ENCODE results near the gene RAPGEF4. TPM values are rescaled to one million over a fixed set of nuclear protein-coding genes. Genes with fewer than 3 reads are reported as not detected.
"Not testable (repeated sequence)": the region's sequence is repeated elsewhere in the genome, so short reads cannot be mapped to it uniquely, and the experiment has no call there.

RAPGEF4 gene
- total RNA-seq, 1 donor from 2014 or later = 16.6 TPM

DNA sequence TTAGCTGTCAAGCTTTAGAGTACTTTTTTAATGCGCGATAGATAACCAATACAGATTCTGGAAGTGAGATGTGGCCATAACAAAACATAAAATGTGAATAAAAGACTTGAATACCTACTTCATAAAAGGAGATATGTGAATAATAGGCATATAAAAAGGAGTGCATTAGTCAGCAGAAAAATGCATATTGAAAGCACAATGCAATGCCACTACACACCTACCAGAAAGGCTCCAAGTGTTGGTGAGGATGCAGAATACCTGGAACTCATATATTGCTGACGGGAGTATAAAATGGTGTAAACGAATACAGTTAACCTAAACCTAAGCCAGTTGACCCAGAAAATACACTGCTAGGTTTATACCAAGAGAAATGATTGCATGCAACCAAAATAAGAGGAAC lies 10.9 kb upstream of the RAPGEF4 start:
- intact Hi-C loops (cut with micrococcal nuclease) = no loop called here
- ATAC-seq (no peak), DNase-seq (no peak)

DNA sequence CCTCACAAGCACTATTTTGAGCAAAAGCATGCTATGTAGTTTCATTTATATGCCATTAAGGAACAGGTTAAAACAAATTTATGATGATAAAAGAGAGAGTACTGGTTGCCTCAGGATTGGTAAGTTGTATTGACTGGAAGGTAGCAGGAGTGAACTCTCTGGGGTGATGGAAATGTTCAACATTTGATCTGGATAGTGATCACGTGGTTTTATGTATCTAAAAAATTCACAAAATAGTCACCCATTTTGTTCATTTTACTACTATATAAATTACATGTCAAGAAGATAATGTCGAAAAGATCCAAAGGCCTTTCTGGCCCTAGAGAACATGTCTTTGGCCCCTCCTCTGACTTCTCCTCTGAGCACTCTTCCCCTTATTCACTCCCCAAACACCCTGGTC lies 10.4 kb upstream of the RAPGEF4 start:
- intact Hi-C loops (cut with micrococcal nuclease) = no loop called here
- DNase-seq (no peak), ATAC-seq (no peak)

DNA sequence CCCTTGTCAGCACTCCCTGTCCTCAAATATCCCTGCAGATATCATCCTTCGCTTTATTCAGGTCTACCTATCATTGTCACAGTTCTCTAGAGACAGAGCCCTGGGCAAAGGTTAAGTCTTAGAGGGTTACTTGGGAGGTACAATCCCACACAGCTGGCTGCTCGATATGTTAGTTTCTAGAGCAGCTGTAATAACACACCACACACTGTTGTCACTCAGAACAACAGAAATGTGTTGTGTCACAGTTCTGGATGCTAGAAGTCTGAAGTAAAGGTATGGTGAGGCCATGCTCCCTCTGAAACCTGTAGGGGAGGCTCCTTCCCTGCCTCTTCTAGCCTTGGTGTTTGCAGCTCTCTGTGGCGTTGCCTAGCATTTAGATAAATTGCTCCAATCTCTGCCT lies 9.9 kb upstream of the RAPGEF4 start:
- intact Hi-C loops (cut with micrococcal nuclease) = no loop called here
- DNase-seq (no peak), ATAC-seq (no peak)

DNA sequence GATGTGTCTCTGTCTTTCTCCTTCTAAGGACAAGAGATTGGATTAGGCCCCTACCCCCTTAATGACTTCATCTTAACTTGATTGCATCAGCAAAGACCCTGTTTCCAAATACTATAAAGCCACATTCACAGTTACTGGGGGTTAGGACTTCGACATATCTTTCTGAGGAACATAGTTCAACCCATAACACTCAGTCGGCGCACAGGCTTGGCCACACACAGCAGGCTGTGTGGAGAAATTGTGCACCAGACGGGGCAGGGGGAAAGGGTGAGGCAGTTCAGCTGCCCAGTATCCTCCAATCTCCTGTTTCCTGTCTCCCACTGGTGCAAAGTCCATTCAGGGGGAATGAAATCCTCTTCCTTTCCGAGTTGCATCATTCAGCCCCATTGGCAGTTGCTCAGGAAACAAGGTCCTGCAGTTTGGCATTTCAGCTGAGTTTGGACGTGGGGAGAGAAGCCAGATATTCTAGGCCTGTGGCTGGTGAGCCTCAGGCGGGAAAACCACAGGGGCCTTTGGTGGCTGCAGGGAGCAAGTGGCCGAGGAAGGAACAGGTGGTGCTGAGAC lies 9.4 kb upstream of the RAPGEF4 start:
- intact Hi-C loops (cut with micrococcal nuclease) = no loop called here
- no peak for DNase-seq
- no peak for ATAC-seq

DNA sequence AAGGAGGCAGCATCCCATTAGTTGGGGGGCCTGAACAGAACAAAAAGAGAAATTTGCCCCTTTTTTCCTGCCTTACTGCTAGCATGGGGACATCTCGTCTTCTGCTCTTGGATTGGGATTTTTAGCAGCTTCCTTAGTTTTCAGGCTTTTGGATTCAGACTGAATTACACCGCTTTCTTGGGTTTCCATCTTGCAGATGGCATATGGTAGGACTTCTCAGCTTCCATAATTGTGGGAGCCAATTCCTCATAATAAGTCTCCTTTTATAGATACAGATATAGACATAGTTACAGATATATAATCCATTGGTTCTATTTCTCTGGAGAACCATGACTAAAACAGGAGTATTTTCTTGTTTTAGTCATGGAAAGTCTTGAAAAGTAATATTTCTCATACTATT lies 5.2 kb upstream of the RAPGEF4 start:
- DNase-seq (no peak), ATAC-seq (no peak)
- intact Hi-C loops (cut with micrococcal nuclease) = no loop called here

DNA sequence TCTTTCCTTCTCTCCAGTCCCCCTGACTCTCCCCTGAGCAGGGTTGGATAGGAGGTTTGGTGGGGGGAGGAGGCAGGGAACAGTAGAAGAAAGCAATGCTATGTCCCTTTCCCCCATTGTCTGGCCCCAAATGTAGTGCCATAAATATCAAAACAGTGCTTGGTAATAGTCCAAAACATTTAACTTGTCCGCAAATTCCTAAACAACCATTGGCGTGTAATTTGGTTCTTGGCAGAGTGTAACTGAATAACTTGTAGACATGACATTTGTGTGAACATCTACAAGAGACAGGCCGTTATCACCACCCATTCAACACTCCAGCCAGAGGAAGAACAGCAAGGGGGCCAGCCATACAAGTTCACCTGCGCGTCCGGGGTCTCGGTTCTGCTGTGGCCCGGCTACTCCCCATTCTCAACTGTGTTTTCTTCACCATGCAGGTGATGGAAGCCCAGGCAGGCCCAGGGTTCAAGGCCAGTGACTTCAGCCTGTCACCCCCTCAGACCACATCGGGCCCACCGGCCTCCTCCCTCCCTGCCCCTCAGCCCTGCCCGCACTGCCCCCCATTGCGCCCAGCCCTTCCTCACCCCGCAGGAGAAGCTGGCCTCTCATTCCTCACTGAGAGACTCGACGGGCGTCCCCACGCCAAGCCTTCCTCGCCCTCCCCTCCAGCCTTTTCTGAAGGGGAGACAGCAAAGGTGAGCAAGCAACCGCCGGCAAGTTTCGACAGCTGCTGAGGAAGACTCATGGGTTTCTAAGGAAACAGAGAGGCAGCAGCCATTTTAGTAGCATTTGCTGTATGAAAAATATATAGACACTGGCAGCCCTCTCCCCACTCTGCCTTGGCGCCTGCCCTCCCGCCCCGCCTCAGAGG lies 699 bp upstream of the RAPGEF4 start:
- no peak for DNase-seq
- peak; percentile 78 for ATAC-seq
- intact Hi-C loops (cut with micrococcal nuclease) = no loop called here

DNA sequence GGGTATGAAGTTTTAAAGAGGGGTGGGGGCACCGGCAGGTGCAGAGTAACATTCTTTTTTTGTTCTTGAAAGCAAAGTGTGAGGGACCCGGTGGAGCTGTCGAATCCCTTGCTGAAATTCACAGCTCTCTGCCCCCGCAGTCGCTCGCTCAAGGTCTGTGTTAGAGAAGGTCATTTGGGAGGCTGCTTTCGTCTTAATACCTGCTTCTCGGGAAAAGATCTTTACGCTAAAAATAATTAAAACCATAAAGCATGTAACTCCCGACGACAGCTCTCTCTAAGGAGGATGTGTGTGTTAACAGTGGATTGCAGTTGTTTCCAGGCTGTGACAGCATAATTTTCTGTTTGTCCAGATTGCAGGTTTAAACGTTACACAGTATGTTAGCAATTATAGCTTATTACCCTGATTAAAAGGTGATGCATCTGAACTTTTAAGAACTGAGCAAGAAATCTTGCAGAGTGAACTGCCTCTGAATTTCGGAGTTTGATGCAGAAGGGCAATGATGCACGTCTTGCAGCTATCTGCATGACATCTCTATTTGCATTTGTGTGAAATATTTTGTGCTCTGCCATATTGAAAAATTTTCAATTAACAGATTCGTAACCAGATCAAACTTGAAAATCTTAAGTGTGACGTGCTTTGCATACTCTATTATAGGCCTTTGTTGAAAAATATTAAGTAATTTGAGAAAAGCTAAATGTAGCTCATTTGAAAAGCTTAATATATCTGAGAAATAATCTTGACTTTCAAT lies 954 bp downstream of the RAPGEF4 start:
- no peak for ATAC-seq
- intact Hi-C loops (cut with micrococcal nuclease) = no loop called here
- DNase-seq = no peak

DNA sequence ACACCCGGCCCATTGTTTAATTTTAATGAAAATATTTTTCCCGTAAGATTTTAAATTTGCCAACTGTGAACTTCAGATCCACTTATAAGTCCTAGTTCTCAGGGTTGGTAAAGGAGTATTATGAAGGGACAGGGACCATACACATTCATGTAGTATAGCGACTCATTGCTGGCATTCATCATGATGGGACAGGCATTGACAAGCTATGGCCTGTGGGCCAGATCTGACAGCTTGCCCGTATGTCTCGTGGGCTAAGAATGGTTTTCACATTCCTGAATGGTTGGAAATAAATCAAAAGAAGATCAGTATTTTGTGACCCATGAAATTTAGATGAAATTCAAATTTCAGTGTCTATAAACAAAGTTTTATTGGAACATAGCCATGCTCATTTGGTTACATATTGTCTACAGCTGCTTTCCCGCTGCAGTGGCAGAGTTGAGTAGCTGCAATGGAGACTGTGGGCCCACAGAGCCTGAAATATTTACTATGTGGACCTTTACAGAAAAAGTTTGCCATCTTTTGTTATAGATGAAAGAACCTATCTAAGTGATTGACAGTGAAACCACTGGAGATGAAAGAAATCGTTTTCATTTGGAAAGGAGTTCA lies 4.1 kb downstream of the RAPGEF4 start:
- intact Hi-C loops (cut with micrococcal nuclease) = no loop called here
- DNase-seq (no peak), ATAC-seq (no peak)

DNA sequence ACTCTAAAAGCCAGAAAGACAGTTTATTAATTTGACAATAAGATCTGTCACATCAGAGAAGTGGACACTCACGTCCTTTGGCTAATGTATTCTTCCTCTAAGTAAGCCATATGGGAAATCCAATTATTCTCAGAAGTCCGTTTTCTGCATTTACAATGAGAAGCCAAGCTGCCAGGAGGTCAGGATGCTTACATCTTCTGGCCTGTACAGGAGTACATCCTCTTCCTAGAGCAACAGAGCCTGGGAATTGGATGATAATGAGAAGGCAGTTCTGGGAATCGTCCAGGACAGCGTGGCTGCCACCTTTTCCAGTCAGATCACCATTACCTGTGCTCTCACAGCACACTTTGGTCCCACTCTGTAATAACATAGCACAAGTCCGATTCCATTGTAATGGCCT lies 5.2 kb downstream of the RAPGEF4 start:
- ATAC-seq (no peak), DNase-seq (no peak)
- intact Hi-C loops (cut with micrococcal nuclease) = no loop called here

DNA sequence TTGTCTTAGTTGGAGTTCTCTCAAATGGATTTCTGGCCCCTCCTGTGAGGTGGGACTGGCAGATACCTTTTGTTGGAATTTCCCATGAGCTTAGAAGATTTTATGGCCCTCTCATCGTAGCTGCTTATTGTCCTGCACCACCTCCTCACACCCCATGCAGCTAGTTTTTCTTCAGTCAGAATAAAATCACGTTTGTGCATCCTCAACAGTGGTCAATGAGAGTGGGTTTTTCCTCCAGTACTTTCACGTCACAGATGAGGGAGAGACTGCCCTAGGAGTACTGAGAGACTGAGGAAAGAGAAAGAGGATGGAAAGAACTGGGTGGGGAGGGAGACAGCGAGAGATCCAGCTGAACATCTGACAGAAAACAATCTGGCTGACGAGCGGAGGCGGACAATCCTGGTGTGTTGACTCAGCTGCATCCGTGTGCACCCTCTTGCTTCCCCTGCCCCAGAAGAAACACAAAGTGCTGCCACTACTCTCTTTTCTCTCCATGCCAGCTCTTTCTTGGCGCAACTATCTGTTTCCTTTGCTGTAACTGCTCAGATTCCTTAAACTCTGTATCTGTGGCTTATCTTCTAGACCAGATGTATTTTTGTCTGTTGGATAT lies 7.4 kb downstream of the RAPGEF4 start:
- DNase-seq (no peak), ATAC-seq (no peak)
- intact Hi-C loops (cut with micrococcal nuclease) = no loop called here

DNA sequence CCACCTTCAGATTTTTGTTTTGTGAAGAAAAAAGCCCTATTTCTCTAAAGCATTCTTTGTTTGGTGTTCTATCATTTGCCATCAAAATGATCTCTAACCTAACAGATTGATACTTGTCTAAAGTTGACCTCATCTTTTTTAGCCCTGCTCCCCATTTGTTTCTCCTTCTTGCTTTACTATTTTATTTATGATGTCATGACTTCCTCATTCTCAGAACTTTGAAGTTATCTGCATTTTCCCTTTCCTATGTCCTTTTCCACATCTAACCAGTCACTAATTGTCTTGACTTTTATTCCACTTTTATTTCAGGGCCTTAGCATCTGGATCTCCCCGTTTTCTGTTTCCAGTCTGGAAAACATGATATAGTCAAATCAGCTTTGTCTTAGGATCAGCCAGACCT lies 8.3 kb downstream of the RAPGEF4 start:
- no peak for ATAC-seq
- DNase-seq = no peak
- intact Hi-C loops (cut with micrococcal nuclease) = no loop called here

DNA sequence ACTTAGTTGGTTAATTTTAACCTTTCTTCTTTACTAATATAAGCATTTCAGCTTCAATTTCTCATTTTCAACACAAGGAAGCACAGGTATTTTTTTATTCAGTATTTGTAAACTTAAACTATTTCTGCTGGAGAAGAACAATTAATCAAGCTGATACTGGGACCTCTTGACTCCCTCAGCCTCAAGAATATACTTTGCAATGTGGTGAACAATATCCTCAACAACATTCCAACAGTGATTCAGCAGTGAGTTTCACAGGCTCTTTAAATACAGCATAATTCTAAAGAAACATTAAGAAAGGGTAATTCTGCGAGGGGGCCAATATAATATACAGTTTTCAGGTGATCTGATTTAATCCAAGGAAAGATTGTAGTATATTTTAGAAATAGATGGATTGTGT lies 10.0 kb downstream of the RAPGEF4 start:
- no peak for ATAC-seq
- intact Hi-C loops (cut with micrococcal nuclease) = no loop called here

DNA sequence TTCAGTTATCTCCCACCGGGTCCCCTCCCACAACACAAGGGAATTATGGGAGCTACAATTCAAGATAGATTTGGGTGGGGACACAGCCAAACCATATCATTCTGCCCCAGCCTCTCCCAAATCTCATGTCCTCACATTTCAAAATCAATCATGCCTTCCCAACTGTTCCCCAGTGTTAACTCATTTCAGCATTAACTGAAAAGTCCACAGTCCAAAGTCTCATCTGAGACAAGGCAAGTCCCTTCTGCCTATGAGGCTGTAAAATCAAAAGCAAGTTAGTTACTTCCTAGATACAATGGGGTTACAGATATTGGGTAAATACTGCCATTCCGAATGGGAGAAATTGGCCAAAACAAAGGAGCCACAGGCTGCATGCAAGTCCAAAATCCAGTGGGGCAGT lies 12.9 kb downstream of the RAPGEF4 start:
- ATAC-seq; intact Hi-C loops (cut with micrococcal nuclease); DNase-seq: not testable (repeated sequence)

More for the DNA sequence above, 10.0 kb downstream of the RAPGEF4 start:
- DNase-seq = no peak

DNA sequence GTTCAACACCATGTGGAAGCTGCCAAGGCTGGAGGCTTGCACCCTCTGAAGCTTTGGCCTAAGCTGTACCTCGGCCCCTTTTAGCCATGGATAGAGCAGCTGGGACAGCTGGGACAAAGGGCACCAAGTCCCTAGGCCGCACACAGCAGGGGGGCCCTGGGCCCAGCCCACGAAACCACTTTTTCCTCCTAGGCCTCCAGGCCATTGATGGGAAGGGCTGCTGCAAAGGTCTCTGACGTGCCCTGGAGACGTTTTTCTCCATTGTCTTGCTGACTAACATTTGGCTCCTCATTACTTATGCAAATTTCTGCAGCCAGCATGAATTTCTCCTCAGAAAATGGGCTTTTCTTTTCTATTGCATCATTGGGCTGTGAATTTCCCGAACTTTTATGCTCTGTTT lies 13.7 kb downstream of the RAPGEF4 start:
- ATAC-seq = no peak
- intact Hi-C loops (cut with micrococcal nuclease) = no loop called here
- DNase-seq = no peak

DNA sequence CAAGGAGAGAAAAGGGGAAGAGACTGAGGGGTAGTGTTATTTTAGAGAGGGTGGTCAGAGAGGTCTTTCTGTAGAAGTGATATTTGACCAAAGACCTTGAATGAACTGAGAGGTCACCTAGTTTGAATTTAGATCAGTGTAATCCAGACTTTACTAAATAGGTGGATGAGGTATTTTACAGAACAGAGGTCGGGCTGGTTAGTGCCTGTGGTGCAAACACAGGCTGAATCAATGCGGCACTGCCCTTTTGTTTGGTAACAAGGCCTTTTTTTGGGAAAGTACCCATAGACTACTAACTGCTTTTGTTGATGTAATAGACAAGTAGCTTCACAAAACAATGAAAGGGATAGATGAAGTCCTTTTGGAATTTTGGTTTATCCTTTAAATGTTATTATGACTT lies 15.9 kb downstream of the RAPGEF4 start:
- DNase-seq (no peak), ATAC-seq (no peak)
- intact Hi-C loops (cut with micrococcal nuclease) = no loop called here

DNA sequence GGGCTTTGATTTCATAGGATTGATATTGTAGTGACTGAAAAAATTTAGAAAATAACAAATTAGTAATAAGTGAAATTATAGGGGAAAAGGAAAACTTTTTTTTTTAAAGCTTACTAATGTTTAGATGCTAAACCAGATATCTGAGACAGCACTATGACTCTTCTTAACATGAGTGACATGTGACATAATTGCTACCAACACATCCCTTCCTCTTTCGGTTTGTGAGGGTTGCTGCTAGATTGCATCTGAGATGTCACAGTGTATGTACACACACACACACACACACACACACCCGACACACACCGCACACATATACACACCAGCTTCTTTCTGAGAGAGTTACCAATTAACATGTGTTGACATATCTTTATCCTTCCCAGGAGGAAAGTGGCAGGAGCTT lies 18.0 kb downstream of the RAPGEF4 start:
- no peak for DNase-seq
- intact Hi-C loops (cut with micrococcal nuclease) = no loop called here
- no peak for ATAC-seq

DNA sequence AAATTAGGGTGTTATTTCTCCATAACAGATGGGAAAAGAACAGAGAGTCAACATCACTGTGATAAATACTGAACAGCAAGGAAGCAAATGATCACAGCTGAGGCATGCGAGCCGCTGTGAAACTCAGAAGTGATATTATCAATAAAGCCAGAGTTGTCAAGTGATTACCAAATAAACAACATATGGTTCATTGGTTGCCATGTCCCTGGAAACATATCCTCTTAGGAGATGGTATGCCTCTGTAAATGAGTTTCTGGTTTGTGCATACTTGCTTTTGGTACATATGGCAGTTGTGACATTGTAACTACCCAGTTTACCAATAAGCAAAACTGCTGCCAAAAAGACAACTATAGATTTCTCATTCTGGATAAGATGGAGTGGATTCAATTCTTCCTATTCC lies 23.8 kb downstream of the RAPGEF4 start:
- intact Hi-C loops (cut with micrococcal nuclease) = no loop called here
- ATAC-seq = no peak
- no peak for DNase-seq

DNA sequence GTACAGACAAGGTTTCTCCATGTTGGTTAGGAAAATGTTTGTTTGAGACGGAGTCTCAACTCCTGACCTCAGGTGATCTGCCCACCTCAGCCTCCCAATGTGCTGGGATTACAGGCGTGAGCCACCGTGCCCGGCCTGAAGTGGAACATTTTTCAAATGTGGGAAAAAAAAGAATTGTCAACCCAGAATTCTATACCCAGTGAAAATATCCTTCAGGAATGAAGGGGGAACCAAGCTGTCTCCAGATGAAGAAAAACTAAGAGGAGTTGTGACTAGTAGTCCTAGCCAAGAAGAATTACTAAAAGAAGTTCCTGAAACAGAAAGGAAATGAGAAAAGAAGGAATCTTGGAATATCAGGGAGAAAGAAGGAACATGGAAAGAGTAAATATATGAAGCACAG lies 25.7 kb downstream of the RAPGEF4 start:
- ATAC-seq = no peak
- intact Hi-C loops (cut with micrococcal nuclease) = no loop called here
- no peak for DNase-seq

DNA sequence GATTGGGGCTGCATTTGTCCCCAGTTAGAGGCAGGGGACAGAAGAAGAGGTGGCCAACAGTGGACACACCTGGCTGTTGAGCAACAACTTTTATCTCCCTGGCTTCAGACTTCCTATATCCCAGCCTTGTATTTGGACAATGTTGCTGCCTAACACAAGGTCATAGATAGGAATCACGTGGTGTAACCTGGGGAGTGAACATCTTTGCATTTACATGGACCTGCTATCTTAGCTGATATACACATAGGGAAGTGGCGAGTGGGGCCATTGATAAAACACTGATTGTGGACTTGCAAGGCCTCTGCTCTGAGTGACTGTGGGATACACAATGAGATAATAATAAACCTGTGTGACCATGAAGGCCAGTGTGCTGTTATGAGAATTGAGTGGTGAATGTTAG lies 26.9 kb downstream of the RAPGEF4 start:
- DNase-seq = no peak
- intact Hi-C loops (cut with micrococcal nuclease) = no loop called here

DNA sequence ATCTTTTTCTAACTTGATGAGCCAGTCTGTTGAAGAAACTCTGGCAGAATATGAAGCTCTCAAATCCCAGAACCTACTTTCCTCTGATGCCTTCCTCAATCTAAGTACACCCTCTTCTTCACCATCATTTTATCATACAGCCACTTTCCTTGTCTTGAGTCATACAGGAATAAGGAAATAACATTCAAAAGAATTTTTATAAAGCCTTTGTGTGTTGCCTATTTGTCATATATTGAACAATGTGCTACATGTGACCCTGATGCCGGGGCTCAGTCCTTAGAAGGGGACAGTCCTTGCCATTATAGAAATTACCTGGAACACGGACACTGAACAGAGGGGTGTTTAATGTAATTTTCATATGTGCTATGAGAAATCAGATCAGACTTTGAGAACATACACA lies 27.4 kb downstream of the RAPGEF4 start:
- intact Hi-C loops (cut with micrococcal nuclease) = no loop called here
- DNase-seq (no peak), ATAC-seq (no peak)

More for the DNA sequence above, 26.9 kb downstream of the RAPGEF4 start:
- ATAC-seq = no peak
